DND-41 (cell line): Measurements from ENCODE around the gene PSMB8.
"Not testable (repeated sequence)": the region's sequence is repeated elsewhere in the genome, so short reads cannot be mapped to it uniquely, and the experiment has no call there.

Source experiments
- ATAC-seq: fragments of 200-7000 bp; cut with Tn5 transposase; 3 replicates; pipeline ENCODE4 v1.9.1; 2021; ENCODE audit warnings: low read depth; ENCODE audit not compliant: insufficient read depth
- DNase-seq: peaks from one replicate; pipeline ENCODE4 v3.0.0-alpha.2; 2020
- H2AFZ ChIP-seq: 2 replicates; pipeline ENCODE4 v1.6.0; 2012; ENCODE audit warnings: low read depth, low read length
- H3K27ac ChIP-seq: 2 replicates; pipeline ENCODE4 v1.5.1; 2012; ENCODE audit warnings: low read length, inconsistent platforms
- H3K27me3 ChIP-seq: fragments of 200-600 bp; sonication (generic); 2 replicates; pipeline ENCODE4 v1.6.0; 2012; ENCODE audit warnings: low read length, mild to moderate bottlenecking, inconsistent platforms; ENCODE audit not compliant: insufficient read depth, poor library complexity
- H3K36me3 ChIP-seq: 2 replicates; pipeline ENCODE4 v1.5.1; 2012; ENCODE audit warnings: low read length, inconsistent platforms; ENCODE audit not compliant: insufficient read depth
- H3K4me1 ChIP-seq: 2 replicates; pipeline ENCODE4 v1.5.1; 2012; ENCODE audit warnings: mild to moderate bottlenecking, low read length; ENCODE audit not compliant: insufficient read depth
- H3K4me2 ChIP-seq: 2 replicates; pipeline ENCODE4 v1.6.0; 2012; ENCODE audit warnings: mild to moderate bottlenecking, moderate library complexity, low read length, inconsistent platforms; ENCODE audit not compliant: insufficient read depth
- H3K4me3 ChIP-seq, 2 experiments: fragments of 200-600 bp in 1 of 2; shearing (Covaris generic) in 1 of 2; 2 replicates each; pipeline ENCODE4 v1.5.1; 2012 to 2016; ENCODE audit warnings: inconsistent platforms in 2 of 2, low read length in 2 of 2, mild to moderate bottlenecking in 2 of 2, low read depth in 1 of 2, moderate library complexity in 1 of 2
- H3K79me2 ChIP-seq: 2 replicates; pipeline ENCODE4 v1.6.0; 2012; ENCODE audit warnings: low read length, inconsistent platforms; ENCODE audit not compliant: insufficient read depth
- H3K9ac ChIP-seq: 2 replicates; pipeline ENCODE4 v1.6.0; 2012; ENCODE audit warnings: low read depth, mild to moderate bottlenecking, inconsistent platforms, low read length, moderate library complexity
- H3K9me3 ChIP-seq: 2 replicates; pipeline ENCODE4 v1.5.1; 2012; ENCODE audit warnings: low read length, moderate library complexity, mild to moderate bottlenecking, inconsistent platforms; ENCODE audit not compliant: insufficient read depth, severe bottlenecking
- H4K20me1 ChIP-seq: 2 replicates; pipeline ENCODE4 v1.6.0; 2012; ENCODE audit warnings: low read length; ENCODE audit not compliant: insufficient read depth
- EZH2 ChIP-seq: IDR thresholded peaks from 3 replicates; pipeline ENCODE4 v1.6.1; 2012; ENCODE audit warnings: borderline replicate concordance, low read depth, mild to moderate bottlenecking, moderate library complexity, low read length, inconsistent platforms; ENCODE audit not compliant: severe bottlenecking
- TF ChIP-seq, protein P1 (sequence below): IDR thresholded peaks from 2 replicates; pipeline ENCODE4 v1.5.1; 2012; ENCODE audit warnings: borderline replicate concordance, low read length, moderate library complexity, mild to moderate bottlenecking; ENCODE audit not compliant: poor library complexity, severe bottlenecking; ENCODE audit errors: extremely low read depth

PSMB8 gene

DNA sequence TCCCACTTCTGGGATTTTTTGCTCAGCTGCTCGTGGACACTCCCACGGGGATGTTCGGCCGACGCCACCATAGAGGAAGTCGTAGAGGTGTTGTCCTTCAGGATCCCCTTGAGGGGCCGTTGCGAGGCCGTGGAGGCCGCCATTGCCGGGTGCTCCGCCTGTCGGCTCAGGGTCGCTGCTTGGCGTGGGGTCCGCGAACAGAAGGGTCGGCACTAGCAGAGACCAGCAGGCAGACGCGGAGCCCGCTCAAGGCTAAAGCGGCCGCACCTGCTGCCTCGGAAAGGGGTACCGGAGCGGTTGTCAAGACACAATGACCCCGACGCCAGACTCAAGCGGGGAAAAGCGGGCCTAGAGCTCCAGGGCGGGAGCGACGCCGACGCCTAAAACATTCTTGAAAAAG is 35.8 kb upstream of the PSMB8 start:
- ATAC-seq = no peak
- Histone ChIP-seq H3K79me2 (no peaks in the 10 kb centered on the region), H3K27ac (no peak overlapping the region), H3K36me3 (no peaks in the 10 kb centered on the region), H3K9ac (no peak overlapping the region), H3K4me1 (no peaks in the 10 kb centered on the region), H3K27me3 (peaks cover 13% of the 10 kb centered on the region), H2AFZ (no peak overlapping the region), H3K4me3 (no peak overlapping the region), H3K4me2 (no peak overlapping the region), H3K9me3 (no peaks in the 10 kb centered on the region), H4K20me1 (no peaks in the 10 kb centered on the region)
- TF ChIP-seq, protein P1, sequence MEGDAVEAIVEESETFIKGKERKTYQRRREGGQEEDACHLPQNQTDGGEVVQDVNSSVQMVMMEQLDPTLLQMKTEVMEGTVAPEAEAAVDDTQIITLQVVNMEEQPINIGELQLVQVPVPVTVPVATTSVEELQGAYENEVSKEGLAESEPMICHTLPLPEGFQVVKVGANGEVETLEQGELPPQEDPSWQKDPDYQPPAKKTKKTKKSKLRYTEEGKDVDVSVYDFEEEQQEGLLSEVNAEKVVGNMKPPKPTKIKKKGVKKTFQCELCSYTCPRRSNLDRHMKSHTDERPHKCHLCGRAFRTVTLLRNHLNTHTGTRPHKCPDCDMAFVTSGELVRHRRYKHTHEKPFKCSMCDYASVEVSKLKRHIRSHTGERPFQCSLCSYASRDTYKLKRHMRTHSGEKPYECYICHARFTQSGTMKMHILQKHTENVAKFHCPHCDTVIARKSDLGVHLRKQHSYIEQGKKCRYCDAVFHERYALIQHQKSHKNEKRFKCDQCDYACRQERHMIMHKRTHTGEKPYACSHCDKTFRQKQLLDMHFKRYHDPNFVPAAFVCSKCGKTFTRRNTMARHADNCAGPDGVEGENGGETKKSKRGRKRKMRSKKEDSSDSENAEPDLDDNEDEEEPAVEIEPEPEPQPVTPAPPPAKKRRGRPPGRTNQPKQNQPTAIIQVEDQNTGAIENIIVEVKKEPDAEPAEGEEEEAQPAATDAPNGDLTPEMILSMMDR = no peak
- TF ChIP-seq EZH2 = no peak
- no peak for DNase-seq

DNA sequence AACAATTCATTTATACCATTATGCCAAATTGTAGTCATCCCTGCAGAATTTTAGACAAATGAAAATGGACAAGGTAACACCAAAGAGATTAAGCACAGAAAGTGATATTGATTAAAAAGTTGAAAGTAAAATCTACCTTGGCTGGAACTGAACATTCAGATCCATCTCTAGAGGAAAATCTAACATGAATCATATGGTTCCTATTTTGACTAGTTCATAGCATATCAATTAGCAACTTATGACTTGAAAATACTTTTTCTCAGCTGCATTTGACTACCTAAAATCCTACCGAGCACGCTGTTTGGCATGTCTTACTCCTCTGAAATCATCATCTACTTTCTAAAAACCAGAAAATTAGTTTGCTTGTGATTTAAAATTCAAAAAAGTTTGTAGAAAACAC is 32.8 kb upstream of the PSMB8 start:
- Histone ChIP-seq H3K9ac (no peak overlapping the region), H4K20me1 (no peaks in the 10 kb centered on the region), H3K27me3 (peaks cover 6% of the 10 kb centered on the region), H2AFZ (no peak overlapping the region), H3K4me2 (no peak overlapping the region), H3K4me1 (no peaks in the 10 kb centered on the region), H3K9me3 (no peaks in the 10 kb centered on the region), H3K27ac (no peak overlapping the region), H3K79me2 (no peaks in the 10 kb centered on the region), H3K4me3 (no peak overlapping the region), H3K36me3 (no peaks in the 10 kb centered on the region)
- TF ChIP-seq EZH2 = no peak
- TF ChIP-seq, protein P1 = no peak
- no peak for ATAC-seq
- DNase-seq = no peak

DNA sequence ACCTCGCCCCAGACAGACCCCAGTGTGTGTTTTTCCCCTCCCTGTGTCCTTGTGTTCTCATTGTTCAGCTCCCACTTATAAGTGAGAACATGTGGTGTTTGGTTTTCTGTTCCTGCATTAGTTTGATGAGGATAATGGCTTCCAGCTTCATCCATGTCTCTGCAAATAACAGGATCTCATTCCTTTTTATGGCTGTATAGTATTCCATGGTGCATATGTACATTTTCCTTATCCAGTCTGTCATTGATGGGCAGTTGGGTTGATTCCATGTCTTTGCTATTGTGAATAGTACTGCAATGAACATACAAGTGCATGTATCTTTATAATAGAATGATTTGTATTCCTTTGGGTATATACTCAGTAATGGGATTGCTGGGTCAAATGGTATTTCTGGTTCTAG is 30.1 kb upstream of the PSMB8 start:
- H4K20me1 ChIP-seq, H3K9me3 ChIP-seq, H3K4me2 ChIP-seq, H3K9ac ChIP-seq, H3K4me1 ChIP-seq, H3K4me3 ChIP-seq, H3K27ac ChIP-seq, H3K27me3 ChIP-seq, H2AFZ ChIP-seq, H3K36me3 ChIP-seq, ATAC-seq, DNase-seq, H3K79me2 ChIP-seq: not testable (repeated sequence)

DNA sequence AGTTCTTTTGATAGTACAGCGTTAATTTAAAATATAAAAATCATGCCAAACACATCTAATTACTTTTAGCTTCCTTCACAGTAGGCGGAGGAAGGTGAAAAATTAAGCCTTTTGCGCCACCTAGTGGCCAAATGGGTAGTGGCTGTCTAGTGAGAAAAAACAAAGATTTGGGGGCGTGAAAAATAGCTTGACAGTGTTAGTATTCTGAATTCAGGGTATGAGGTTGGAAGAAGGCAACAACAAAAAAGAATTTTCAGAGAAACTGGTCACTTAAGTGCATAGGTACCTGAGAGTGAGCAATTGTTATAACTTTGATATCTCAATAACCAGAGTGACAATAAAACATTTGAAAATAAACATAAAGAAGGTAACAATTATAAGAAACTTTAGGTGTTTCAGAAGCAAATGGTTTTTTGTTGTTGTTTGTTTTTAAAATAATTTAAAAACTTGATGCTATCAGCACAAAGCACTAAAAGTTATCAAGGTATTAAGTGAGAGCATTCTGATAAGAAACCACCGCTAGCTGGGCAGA is 24.5 kb upstream of the PSMB8 start:
- H3K4me1 ChIP-seq = 0 out of 2 replicates have a peak, but pooled peaks cover 2% of the 10 kb centered on the region
- no peak overlapping the region for H2AFZ ChIP-seq
- no peak overlapping the region for H3K27ac ChIP-seq
- H3K4me3 ChIP-seq = no peak overlapping the region
- no peak overlapping the region for H3K4me2 ChIP-seq
- no peaks in the 10 kb centered on the region for H3K36me3 ChIP-seq
- H3K9me3 ChIP-seq = no peaks in the 10 kb centered on the region
- no peak for TF ChIP-seq EZH2
- TF ChIP-seq, protein P1 = peak; percentile 98
- peak; percentile 94 for ATAC-seq
- H3K79me2 ChIP-seq = no peaks in the 10 kb centered on the region
- no peaks in the 10 kb centered on the region for H4K20me1 ChIP-seq
- no peak overlapping the region for H3K9ac ChIP-seq
- DNase-seq = peak; percentile 83
- peaks cover 6% of the 10 kb centered on the region for H3K27me3 ChIP-seq
